ENCODE data around the gene TMEM132A.

TMEM132A gene

DNA sequence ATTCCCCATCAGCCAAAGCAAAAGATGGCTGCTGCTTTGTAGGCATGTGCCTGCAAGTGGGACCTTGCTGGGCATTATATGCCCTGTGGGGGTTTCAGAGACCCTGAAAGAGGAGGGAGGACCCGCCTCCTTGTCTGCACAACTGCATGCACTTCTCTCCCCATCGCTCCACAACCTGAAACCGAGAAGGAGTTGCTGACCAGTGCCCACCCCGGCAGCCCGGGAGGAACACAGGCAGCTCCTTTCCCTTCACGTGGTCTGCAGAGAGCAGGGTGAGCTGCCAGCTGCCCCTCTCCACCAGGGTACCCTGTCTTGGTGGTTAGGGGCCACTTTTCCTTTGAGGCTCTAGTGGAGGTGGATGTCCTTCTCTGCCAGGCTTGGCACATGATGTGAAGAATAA lies 1.4 kb upstream of the TMEM132A start:
- no peak for DNase-seq

DNA sequence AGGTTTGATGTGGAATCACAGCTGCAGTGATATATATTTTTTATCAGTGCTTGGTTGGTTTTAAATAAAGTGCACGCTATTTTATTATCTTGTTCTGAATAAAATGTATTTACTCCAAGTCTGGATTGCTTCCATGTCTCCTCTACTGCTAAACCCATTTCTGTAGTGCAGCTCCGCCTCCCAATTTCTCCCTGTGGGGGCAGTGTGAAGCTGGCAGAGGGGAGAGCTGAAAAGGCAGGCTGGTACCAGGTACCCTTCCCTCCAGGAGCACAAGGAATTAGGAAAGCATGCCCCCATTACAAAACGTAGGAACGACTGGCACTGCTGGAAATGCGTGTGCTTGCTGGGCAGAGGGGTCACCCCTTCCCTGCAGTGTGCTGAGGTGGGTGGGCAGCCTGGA lies 934 bp upstream of the TMEM132A start:
- no peak for DNase-seq

DNA sequence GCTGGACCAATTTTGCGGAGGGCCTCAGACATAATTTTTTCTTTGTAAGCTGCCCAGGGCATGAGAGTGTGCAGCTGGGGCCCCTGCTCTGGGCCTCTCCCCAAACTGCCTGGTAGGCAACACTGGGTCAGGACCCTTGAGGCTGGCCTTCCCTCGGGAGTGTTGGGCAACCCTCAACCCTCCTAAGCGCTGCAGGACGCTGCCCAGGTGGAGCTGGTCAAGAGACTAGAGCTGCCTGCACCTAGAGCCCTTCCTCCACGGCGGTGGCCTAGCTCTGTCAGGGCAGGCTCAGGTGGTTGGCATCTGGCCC lies 505 bp upstream of the TMEM132A start:
- DNase-seq = no peak

DNA sequence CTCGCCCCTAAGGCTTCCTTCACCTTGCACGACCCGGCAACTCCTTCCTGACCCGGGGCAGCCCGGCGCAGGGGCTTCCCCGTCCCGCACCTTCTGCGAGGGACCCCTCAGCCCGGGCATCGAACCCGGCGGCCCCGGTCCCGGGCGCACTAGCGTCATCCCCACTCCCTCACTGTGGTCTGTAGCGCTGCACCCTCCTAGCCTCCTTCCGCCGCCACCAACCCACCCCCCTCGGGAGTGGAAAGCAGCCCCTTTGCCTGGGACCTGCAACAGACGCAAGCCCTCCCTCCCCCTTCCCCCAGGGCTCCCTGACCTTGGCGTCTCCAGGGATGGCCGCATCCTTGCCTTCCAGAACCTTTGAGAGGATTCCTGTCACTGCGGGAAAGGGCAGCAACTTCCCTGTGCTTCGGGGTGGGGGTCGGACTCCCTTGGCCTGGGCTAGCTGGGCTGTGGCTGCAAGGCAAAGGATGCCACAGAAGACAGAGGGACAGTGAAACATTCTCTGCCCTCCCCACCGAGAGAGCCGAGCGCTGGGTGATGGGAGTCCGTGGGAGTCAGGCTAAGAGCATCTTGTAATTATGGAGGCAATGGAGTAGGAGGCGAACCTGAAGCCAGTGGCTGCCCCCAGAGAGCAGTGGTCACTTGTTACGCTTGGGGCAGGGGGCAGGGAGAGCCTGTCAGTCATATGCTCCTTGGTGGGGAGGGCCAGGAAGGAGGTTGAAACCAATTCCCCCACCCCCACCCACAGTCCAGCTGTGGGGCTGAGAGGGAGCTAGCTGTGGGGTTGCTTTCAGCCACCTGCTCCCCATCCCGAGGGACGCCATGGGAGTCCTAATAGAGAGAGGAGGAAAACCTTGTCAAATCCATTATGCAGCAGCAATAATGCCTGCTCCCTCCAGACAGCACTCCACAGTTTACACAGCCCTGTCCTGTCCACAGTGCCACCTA lies 920 bp downstream of the TMEM132A start:
- no peak for DNase-seq

DNA sequence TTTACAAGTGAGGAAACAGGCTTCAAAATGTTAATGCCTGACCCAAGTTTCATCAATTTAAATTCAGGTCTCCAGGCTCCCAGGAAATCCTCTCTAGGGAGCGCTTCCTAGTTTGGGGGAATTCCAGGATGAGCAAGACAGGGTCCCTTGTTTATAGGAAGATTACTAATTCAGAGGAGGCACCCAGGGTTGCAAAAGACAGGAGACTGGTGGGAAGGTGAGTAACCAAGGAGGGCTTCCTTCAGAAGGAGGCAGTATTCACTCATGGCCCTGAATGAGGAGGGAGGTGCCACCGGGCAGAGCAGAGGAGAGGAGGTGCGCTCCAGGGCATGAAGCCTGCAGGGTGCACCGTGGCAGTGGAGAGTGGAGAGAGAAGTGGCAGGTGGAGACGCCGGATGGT lies 1.6 kb downstream of the TMEM132A start:
- no peak for DNase-seq

DNA sequence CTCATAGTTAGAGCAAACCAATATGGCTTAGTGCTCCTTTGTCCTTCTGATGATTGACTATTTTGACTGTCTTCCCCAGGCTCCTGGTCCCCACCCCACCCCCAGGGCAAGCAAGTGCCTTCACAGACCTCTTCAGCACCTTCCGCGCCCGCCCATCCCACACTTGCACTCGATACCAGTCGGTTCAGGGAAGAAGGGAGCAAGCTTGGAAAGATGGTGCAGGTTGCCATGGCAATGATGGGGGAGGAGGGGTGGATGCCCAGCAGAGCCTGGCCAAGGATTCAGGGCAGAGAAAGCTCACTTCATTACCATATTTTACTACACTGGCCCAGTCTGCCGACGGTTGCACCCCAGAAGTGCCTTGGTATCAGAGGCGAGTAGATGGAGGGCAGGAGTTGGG lies 2.2 kb downstream of the TMEM132A start:
- DNase-seq = no peak

DNA sequence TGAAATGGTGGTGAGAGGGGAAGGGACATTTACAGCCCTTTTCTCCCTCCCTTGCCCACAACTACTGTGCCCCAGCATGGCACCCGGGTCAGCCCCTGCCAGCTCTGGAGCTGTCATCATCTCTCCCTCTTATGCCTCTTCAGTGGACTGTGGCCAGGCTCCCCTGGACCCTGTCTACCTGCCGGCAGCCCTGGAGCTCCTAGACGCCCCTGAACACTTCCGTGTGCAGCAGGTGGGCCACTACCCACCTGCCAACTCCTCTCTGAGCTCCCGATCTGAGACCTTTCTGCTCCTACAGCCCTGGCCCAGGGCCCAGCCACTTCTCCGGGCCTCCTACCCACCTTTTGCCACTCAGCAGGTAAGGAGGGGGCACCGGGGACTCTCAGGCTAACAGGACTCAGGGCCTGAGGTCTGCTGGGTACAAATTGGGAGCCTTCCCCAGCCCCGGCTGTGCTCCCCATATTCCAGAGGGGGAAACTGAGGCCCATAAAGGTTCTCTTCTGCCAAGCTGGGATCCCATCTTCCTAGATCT lies 2.9 kb downstream of the TMEM132A start:
- no peak for DNase-seq

DNA sequence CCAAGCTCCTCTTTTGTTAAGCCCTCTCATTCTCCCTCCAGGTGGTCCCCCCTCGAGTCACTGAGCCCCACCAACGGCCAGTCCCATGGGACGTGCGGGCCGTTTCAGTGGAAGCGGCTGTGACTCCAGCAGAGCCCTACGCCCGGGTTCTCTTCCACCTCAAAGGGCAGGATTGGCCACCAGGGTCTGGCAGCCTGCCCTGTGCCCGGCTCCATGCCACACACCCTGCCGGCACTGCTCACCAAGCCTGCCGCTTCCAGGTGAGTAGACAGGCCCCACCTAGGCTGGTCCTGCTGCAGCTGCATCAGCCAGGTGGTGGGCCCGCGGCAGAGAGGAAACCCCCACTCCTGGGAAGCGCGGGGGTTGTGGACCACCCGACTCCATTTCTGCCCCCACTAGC lies 3.3 kb downstream of the TMEM132A start:
- no peak for DNase-seq

DNA sequence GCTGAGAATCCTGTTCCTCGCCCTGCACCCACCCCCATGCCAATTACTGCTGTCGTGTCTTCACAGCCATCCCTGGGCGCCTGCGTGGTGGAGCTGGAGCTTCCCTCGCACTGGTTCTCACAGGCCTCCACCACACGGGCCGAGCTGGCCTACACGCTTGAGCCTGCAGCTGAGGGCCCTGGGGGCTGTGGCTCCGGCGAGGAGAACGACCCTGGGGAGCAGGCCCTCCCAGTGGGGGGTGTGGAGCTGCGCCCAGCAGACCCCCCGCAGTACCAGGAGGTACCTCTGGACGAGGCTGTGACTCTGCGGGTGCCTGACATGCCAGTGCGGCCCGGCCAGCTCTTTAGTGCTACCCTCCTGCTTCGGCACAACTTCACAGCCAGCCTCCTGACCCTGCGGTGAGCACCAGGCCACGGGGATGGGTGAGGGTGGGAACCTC lies 4.3 kb downstream of the TMEM132A start:
- DNase-seq = no peak

DNA sequence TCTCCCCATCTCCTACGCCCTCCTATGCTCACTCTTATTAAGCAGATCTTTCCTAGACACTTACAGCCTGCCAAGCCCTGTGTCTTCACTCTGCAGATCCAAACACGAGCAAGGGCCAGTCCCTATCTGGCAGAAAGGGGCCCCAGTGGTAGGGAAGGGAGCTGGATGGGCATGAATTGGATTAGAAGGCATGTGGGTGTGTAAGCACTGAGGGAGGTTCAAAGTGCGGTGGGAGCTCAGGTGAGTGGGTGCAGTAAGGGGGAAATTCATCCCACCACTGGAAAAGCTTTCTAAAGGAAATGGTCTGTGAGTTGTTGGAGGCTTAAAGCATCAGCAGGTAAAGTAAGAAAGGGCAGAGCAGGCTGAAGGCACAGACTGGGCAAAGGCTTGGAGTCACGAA lies 5.5 kb downstream of the TMEM132A start:
- DNase-seq = no peak

DNA sequence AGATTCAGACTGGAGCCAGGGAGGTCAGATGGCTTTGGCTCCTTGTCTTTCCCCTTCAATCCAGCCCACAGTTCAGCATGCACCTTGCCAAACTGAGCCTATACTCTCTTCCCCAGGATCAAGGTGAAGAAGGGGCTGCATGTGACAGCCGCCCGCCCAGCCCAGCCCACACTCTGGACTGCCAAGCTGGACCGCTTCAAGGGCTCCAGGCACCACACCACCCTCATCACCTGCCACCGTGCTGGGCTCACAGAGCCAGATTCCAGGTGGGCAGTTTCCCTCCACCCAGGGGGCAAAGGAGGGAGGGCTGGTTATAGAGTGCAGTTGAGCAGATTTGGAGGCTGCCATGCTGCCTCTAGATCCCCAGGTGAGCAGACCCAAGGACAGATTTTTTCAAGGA lies 6.1 kb downstream of the TMEM132A start:
- no peak for DNase-seq

DNA sequence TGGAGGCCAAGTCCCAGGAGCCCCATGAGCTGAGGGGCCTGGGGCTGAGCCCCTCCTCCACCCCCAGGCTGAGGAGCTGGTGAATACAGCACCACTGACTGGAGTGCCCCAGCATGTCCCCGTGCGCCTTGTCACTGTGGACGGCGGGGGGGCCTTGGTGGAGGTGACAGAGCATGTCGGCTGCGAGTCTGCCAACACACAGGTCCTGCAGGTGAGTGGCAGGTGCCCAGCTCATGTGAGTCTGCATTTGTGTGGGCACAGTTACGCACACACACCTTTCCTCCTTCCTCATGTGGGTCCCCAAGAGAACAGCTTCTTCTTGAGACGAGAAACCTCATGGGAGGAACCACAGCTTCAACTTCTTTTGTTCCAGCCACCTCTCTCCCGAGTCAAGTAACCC lies 7.7 kb downstream of the TMEM132A start:
- DNase-seq = no peak

DNA sequence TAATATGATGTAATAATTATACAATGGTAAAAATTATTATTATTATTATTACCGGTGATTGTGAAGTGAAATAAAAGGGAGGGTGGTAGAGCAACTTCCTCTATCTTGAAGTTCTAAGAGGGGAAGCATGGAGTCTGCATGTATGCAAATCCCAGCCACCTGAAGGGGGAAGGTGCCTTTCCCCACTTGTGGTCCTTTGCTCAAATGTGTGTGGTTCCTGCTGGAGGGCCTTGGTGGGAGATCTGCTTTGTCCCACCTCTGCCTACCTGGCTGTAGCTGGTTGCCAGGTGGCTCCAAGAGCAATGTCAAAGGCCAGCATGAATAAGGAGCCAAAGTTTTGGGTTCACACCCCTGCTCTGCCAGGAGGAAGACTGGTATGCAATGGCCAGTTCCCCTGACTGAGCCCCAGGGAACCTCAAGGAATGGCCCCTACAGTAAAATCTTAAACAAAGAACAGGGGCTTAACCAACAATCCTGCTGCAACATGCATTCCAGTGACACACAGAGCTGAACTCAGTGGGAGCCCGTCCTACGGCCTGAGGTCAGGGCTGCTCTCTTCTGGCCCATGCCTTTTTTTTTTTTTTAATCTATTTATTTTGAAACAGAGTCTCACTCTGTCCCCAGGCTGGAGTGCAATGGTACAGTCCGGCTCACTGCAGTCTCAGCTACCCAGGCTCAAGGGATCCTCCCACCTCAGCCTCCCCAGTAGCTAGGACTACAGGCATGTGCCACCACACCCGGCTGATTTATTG lies 8.5 kb downstream of the TMEM132A start:
- DNase-seq = no peak

DNA sequence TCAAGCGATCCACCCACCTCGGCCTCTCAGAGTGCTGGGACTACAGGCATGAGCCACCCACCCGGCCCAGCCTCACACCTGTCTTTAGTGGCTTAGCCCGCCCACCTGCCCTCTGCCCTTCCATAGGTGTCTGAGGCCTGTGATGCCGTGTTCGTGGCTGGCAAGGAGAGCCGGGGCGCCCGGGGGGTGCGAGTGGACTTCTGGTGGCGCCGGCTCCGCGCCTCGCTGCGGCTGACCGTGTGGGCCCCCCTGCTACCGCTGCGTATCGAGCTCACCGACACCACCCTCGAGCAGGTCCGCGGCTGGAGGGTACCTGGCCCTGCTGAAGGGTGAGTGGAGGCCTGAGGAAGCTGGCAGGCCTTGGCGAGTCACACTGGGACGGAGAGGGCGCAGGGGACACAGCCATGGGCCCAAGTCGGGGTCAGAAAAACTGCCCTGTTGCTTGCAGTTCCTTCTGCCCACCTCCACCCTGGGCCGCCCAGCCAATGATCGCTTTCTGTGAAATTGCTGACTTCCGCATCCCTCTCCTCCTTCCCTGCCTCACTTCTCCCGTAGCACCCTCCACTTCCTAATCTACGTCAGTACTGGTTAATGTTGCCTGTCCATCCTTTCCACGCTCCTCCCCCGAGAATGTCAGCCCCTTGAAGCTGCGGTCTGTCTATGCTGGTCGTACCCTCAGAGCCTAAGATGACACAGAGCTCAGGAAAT lies 9.3 kb downstream of the TMEM132A start:
- DNase-seq = no peak

DNA sequence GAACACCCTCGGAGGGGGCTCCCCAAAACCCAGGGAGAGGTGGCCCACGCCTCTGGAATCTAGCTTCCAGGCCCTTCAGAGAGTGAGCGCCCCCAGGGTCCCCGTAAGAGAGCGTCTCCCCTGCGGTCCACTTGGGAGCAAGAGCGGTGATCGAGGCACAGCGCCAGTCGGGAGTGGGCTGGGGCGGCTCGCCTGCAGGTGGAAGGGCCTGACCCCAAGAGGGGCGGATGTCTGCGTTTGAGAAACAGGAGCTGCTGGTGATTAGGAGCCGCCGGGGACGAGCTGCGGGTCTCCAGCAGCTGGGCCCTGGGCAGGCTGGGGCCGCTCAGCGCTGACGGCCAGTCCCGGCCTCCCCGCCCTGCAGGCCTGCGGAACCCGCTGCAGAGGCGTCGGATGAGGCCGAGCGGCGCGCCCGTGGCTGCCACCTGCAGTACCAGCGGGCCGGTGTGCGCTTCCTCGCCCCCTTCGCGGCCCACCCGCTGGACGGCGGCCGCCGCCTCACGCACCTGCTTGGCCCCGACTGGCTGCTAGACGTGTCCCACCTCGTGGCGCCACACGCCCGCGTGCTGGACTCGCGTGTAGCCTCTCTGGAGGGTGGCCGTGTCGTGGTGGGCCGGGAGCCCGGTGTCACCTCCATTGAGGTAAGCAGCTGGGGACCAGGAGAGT lies 10.0 kb downstream of the TMEM132A start:
- no peak for DNase-seq

DNA sequence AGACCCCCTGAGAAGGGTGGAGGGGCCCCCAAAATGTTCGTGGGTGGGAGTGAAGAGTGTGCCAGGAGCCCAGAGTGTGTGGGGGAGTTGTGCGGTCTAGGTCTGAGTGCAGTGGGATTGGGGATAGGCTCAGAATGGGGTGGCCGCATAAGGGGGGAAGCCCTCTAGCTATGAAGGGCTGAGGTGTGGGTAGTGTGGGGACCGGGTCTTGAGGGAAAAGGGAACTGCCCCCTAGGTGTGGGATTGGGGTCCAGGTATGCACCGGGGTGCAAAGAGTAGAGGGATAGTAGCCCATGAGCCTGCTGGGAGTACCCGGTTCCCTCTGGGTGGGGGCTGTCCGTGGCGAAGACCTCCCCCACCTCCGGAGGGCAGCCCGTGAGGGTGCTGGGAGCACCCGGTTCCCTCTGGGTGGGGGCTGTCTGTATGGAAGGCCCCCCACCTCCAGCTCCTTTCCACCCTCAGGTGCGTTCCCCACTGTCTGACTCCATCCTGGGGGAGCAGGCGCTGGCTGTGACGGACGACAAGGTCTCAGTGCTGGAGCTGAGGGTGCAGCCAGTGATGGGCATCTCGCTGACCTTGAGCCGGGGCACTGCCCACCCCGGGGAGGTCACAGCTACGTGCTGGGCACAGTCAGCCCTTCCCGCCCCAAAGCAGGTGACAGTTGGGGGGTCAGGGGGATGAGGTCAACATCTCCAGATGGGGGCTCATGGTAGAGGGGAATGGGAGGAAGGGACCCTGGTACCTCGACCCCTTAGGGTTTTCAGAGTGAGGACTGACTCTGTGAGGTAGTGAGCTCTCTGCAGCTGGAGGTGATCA lies 10.7 kb downstream of the TMEM132A start:
- no peak for DNase-seq

DNA sequence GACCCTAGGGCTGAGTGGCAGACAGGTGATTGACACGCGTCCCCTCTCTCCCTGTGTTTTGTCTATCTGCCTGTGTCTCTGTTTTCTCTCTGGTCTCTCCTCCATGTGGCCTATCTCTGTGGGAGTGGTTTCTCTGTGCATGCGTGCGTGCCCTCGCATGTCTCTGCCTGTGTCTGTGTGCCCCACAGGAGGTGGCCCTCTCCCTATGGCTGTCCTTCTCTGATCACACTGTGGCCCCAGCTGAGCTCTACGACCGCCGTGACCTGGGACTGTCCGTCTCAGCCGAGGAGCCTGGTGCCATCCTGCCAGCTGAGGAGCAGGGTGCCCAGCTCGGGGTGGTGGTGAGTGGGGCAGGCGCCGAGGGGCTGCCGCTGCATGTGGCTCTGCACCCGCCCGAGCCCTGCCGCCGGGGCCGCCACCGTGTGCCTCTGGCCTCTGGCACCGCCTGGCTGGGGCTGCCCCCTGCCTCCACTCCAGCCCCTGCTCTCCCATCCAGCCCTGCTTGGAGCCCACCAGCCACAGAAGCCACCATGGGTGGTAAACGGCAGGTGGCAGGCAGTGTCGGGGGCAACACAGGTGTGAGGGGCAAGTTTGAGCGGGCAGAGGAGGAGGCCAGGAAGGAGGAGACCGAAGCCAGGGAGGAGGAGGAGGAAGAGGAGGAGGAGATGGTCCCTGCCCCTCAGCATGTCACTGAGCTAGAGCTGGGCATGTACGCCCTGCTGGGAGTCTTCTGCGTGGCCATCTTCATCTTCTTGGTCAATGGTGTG lies 11.6 kb downstream of the TMEM132A start:
- no peak for DNase-seq

DNA sequence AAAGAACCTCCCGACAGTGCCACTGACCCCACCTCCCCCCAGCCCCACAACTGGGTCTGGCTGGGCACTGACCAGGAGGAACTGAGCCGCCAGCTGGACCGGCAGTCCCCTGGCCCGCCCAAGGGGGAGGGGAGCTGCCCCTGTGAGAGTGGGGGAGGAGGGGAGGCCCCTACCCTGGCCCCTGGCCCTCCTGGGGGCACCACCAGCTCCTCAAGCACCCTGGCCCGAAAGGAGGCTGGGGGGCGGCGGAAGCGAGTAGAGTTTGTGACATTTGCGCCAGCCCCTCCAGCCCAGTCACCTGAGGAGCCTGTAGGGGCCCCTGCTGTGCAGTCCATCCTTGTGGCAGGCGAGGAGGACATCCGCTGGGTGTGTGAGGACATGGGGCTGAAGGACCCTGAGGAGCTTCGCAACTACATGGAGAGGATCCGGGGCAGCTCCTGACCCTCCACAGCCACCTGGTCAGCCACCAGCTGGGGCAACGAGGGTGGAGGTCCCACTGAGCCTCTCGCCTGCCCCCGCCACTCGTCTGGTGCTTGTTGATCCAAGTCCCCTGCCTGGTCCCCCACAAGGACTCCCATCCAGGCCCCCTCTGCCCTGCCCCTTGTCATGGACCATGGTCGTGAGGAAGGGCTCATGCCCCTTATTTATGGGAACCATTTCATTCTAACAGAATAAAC lies 12.3 kb downstream of the TMEM132A start:
- no peak for DNase-seq

DNA sequence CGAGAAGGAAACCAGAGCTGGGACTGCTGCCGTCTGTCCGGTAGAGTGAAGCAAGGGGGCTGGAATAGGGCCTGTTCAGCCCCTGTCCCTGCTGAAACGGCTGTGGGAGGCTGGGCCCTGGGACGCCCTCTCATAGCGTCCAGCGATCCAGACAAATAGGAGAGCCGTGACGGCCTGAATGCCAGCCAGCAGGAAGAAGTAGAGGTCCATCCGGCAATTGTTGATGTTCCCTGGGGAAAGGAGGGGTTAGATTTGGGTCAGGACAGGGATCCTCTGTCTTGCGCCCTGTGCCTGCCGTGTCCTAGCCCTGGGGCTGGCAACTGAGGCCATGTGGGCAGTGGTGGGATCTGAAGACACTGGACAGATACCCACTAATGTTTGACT lies 12.9 kb downstream of the TMEM132A start:
- no peak for DNase-seq

DNA sequence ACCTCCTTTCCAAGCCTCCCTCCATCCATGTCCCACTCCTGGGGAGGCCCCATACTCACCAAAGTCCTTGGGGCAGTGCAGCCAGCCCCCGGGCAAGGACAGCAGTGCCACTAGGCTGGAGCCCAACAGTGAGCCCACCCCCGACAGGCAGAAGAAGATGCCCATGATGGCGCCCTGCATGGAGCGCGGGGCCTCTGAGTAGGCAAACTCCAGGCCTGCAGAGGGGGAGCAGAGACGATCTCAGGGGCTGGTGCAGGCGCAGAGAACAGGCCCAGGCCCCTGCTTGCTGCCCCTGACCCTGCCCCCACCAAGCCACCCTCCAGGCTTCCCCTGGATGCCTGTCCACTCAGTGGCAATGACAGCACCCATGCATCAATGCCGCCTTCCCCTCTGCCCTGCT lies 13.6 kb downstream of the TMEM132A start:
- no peak for DNase-seq

DNA sequence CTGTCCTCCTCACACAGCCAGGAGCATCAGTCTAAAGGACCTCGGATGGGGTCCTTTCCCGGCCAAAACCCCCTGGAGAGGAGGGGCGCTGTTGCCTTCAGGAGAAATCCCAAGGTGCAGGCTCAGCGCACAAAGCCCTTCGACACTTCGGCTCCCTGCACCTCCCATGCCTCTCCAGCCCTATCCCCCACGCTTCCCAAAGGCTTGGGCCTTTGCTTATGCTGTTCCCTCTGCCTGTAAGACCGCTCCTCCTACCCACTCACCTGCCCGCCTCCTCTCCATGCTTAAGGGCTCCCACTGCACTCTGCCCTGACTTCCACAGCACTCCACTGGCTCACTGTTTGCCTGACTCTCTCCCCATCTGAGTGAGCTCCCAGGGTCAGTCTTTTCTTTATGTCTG lies 14.2 kb downstream of the TMEM132A start:
- DNase-seq = no peak

All from CD4-positive, alpha-beta T cell treated with Interleukin-17A for 1 hour (primary cell).